ENCODE results near the gene RNF212B.

- TF ChIP-seq RFXAP (CRISPR knock-in tag; IDR thresholded peaks at IDR 0.05; ENCODE audit: borderline replicate concordance) (no peak), ZNF10 (CRISPR knock-in tag; IDR thresholded peaks at IDR 0.05; ENCODE audit: borderline replicate concordance, low read depth) (no peak), ZNF296 (CRISPR knock-in tag; conservative IDR thresholded peaks at IDR 0.05) (no peak), ZNF207 (IDR thresholded peaks at IDR 0.05; ENCODE audit: borderline replicate concordance) (no peak), GATAD2A (CRISPR knock-in tag; IDR thresholded peaks at IDR 0.05) (no peak), ZKSCAN1 (IDR thresholded peaks at IDR 0.05; ENCODE audit: low read length) (no peak), HMGXB4 (CRISPR knock-in tag; IDR thresholded peaks at IDR 0.05; ENCODE audit: borderline replicate concordance in 1 of 2, low read depth in 1 of 2) (no peak), MYC (CRISPR knock-in tag; IDR thresholded peaks at IDR 0.05; ENCODE audit: borderline replicate concordance) (no peak), ZNF841 (CRISPR knock-in tag; IDR thresholded peaks at IDR 0.05; ENCODE audit: borderline replicate concordance) (no peak), IRF2 (CRISPR knock-in tag; IDR thresholded peaks at IDR 0.05) (no peak), CTCF (CRISPR knock-in tag; IDR thresholded peaks at IDR 0.05) (no peak), UBTF (CRISPR knock-in tag; IDR thresholded peaks at IDR 0.05) (no peak)
Measured at GRCh38 chr14:23275412-23275811, 37.7 kb downstream of the RNF212B start.

Data from HepG2 (cell line).